GM15510 (cell line): ENCODE measurements around the gene ZNF652.

ENCODE experiments used
- POLR2A ChIP-seq: IDR thresholded peaks from 3 replicates; pipeline ENCODE4 v1.6.1; 2011; ENCODE audit warnings: borderline replicate concordance; ENCODE audit not compliant: insufficient read length; ENCODE audit errors: extremely low read depth

The ZNF652 gene

DNA sequence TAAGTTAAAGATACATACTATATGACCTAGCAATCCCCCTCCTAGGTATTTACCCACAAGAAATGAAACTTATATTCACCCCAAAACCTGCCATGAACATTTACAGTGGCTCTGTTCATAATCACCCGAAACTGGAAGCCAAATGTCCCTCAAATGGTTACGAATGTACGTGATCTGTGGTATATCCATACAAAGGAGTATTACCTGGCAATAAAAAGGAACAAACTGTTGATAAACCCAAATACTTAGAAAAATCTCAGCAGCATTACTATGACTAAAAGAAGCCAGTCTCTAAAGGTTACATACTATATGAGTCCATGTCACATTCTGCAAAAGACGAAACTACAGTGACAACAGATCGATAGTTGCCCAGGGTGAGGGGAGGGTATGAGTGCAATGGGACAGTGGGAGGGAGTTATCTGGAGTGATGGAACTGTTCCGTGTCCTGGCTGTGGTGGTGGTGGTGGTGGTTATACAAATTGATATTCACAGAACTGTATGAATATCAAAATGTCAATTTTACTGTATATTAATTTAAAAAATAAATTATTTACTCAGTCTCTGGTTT lies 9.4 kb downstream of the ZNF652 start:
- no peak for TF ChIP-seq POLR2A

DNA sequence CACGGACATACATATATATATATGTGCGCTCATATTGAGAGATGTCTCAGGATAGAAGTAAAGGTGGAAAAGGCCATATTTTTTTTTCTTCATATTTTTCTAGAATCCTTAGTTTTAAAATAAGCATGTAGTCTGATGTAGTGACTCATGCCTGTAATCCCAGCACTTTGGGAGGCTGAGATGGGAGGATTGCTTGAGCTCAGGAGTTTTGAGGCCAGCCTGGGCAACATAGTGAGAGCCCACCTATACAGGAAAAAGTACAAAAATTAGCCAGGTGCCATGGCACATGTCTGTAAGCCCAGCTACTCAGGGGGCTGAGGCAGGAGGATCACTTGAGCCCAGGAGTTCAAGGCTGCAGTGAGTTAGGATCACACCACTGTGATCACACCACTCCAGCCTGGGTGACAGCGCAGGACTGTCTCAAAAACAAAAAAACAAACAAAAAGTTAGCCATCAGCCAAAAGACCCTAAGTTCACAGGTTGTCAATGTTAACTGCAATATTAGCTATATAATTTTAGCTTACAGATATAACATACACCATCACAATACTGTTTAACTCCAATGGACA lies 10.4 kb downstream of the ZNF652 start:
- TF ChIP-seq POLR2A, result no peak

GRCh38 chr17:49349541-49349940 lies 12.5 kb downstream of the ZNF652 start:
- TF ChIP-seq POLR2A, result no peak

DNA sequence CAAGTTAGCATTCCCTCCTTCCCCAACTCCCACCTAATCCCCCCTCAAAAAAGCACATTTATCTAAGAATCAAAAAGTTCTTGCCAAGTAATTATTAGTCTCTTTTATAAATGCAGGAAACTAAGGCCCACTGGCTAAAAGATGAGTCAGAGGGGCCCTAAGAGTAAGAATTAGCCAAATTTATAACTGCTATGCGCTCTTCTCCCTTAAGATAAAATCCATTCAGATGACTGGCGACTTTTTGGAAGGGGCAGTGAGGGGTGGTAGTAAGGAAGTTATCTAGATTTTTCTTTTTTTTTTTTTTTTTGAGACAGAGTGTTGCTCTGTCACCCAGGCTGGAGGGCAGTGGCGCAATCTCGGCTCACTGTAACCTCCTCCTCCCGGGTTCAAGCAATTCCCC lies 17.1 kb downstream of the ZNF652 start:
- TF ChIP-seq POLR2A, result no peak

GRCh38 chr17:49343273-49343672 lies 18.8 kb downstream of the ZNF652 start:
- no peak for TF ChIP-seq POLR2A

- TF ChIP-seq POLR2A, result no peak
Measured at GRCh38 chr17:49342575-49342936, 19.5 kb downstream of the ZNF652 start.

DNA sequence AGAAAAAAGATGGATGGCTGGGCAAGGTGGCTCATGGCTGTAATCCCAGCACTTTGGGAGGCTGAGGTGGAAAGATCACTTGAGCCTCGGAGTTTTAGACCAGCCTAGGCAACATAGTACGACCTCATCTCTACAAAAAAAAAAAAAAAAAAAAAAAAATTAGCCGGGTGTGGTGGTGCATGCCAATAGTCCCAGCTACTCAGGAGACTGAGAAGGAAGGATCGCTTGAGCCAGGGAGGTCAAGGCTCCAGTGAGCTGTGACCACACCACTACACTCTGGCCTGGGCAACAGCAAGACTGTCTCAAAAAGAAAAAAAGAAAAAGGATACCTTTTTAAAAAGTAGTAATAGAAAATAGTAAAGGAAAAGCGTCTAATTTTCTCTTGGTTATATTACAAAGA lies 20.7 kb downstream of the ZNF652 start:
- no peak for TF ChIP-seq POLR2A

DNA sequence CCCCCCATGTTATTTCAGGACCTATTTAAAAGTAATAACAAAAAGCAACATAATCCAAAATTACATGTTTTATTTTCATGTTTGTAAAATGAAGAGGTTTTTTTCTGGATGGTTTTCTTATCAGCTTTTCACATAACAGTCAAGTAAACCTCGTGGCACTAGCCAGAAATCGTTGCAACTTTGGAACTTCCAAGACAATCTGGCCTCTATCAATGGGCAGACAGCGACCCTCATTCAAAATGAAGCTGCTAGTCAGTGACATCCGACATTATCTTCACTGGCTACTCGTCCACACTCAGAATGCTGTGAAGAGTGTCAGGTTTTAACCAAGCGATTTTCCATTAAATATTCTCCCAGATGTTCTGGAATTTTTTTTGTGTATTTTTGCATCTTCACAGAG lies 22.7 kb downstream of the ZNF652 start:
- no peak for TF ChIP-seq POLR2A

DNA sequence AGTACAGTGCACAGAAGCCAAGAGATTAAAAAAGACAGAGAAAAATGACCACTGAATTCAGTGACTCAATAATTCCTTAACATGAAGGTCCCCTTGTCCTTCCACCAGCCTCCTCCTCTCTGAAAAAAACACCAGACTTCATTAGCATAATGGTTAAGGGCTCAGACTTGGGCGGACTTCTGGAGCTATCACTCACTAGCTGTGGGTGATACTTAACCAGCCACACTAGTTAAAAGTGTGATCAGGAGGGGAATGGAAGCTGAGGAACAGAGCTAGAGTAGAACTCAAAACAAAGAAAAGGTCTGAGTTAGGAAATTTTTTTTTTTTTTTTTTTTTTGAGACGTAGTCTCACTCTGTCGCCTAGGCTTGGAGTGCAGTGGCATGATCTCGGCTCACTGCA lies 23.2 kb downstream of the ZNF652 start:
- TF ChIP-seq POLR2A, result no peak

DNA sequence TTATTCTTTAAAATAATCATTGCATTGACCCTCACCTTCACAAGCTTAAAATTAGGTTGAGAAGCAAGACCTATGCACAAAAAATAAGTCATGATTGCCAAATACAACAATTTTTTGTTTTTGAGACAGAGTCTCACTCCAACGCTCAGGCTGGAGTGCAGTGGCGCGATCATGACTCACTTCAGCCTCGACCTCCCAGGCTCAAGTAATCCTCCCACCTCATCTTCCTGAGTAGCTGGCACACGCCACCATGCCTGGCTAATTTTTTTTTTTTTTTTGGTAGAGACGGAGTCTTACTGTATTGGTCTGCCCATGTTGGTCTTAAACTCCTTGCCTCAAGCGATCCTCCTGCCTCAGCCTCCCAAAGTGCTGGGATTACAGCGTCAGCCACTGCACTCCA lies 24.2 kb downstream of the ZNF652 start:
- no peak for TF ChIP-seq POLR2A

GRCh38 chr17:49334744-49335512 lies 27.1 kb downstream of the ZNF652 start:
- no peak for TF ChIP-seq POLR2A

- TF ChIP-seq POLR2A, result no peak
Measured at GRCh38 chr17:49333804-49334203, 28.2 kb downstream of the ZNF652 start.

DNA sequence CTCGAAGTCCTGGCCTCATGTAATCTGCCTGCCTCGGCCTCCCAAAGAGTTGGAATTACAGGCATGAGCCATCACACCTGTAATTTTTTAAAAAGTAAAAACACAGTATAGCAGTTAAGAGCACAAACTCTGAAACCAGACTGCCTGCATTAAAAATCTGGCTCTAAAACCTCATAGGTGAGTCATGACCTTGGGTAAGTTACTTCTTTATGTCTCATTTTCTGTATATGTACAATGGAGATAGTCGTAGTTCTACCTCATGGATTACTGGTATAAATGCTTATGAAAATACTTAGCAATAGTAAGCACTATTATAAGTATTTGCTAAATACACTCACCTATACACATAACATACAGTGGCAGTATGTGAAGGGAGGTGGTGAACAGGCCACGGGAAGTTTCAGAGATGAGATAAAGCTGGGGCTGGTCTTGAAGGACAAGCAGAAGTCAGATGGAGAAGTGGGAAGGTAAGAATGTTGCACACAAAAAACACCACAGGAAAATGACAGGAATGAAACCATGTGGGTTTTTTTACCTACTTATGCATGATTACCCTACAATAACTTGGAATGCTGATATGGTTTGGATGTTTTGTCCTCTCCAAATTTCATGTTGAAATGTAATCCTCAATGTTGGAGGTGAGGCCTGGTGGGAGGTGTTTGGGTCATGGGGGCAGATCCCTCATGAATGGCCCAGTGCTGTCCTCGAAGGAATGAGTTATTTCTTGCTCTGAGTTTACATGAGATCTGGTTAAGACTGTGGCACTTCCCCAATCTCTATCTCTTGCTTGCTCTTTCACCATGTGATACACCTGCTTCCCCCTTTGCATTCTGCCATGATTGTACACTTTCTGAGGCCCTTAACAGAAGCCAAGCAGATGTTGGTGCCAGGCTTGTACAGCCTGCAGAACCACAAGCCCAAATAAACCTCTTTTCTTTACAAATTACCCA lies 33.9 kb downstream of the ZNF652 start:
- no peak for TF ChIP-seq POLR2A

DNA sequence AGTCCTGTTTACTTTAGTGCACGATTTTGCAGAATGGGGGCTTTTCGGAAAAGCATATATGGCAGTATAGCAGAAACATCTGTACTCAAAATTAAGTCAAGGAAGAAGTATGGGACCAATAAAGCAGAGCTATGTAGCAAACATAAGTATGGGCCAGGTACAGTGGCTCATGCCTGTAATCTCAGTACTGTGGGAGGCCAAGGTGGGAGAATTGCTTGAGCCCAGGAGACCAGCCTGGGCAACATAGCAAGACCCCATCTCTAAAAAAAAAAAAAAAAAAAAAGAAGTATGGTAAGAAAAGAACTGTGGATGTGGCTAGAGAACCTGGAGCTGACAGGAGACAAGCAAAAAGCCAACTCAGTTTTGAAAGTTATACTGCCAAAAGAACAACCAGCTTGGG lies 36.1 kb downstream of the ZNF652 start:
- no peak for TF ChIP-seq POLR2A

DNA sequence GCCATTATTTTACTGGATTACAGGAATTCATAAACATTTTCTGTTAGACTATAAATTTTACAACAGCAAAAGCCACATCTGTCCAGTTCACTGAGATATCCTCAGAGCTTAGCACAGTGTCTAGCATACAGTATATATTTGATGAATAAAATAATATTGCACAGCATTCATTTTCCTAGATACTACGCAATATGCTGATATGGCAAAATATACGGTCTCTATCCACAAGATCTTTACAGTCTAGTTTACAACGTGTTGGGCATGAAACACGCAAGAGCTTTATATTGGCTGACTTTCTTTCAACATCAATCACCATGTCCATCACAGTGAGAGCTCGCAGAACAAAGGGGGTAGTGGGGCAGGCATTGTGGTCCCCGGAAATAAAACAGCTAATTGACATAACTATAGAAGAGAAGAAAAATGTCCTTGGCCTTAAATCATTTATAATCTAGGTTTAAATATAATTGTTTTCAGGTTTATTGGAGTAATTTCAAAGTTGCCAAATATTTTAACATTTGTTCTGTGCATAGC lies 43.5 kb downstream of the ZNF652 start:
- no peak for TF ChIP-seq POLR2A

DNA sequence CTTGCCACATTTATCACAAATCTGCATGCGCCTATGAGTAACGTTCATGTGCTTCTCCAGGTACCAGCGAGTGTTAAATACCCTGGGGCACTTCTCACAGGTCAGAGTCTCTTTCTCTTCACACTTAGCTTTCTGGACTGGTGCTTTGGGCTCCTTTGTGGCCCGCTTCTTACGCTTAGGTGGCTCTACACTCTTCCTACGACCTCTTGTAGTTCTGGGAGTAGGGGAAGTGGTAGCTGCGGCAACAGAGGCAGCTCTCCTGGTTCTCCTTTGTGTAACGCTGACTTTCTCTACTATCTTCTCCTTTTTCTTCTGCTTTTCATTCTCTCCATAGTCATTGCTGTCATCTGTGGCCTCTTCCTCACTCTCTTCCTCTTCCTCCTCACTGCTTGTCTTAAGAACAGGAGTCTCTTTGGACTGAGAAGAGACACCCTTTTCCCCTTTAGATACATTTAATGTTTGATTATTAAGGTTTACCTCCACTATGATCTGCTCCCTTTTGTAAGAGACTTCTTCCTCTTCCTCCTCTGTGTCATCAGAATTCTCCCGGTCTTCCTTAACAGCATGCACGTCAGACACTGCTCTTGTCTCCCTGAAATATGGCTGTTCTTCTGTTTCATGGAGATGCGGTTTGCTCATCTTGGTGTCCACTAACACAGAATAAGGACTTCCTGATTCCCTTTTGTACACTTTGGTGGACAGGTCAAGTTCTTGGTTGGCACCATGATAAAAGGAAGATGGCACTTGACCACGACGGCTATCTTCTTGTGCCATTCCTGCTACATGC lies 45.0 kb downstream of the ZNF652 start:
- TF ChIP-seq POLR2A, result no peak
